ENCODE data around the gene TIAM1.
A peak's percentile ranks its signal among the peaks of the same experiment; 100 is the strongest.

The TIAM1 gene

DNA sequence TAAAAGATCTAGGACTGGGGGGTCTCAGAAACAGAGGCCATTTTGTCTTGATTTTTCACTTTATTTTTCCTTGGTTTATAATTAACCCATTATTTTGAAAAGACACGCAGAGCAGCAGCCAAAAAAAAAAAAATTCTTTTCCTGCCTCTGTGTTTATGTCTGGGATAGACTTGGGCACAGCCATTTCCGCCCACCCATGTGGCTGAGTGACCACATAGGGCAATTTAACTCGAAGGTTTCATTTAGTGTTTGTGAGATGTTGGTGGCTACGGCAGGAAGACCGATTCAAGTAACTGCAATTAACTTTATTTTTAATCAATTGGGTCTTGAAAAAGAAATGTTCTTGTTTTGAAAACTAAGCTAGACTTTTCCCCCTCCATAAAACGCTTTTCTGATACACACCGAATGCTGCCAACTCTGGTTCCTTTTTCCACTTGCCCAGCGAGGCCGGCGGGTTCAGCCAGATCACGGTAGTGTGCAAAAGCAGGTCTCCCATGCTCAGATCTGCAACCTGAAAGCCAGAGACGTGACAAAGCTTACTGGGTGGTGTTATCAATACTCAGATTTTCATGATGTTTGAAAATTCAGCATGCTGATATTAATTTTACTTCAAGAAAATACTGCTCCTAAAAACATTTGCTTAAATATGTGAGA is 208.4 kb downstream of the TIAM1 start:
- no peak for DNase-seq (ENCODE audit: low spot score)

- DNase-seq (ENCODE audit: low spot score): peak; percentile 11
These were observed 210.7 kb downstream of the TIAM1 start for GRCh38 chr21:31133243-31133830.

GRCh38 chr21:31132574-31133242 is 211.4 kb downstream of the TIAM1 start:
- DNase-seq (ENCODE audit: low spot score): peak; percentile 86

DNA sequence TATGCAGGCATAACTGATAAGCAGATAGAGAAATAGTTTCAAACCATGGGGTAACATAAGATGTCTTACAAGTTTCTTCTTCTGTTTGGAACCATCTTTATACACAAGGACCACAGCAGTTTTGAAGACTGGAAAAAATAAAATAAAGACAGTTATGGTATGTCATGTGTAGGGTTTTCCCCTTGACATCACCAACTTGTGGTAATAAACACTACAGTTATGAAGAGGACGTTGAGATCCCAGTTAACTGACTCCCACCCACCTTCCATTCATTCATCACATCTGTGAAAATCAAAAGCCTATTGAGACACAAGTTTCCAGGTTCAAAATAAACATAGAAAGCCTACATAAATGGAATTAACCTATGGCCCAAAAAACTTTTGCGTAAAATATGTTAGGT is 213.2 kb downstream of the TIAM1 start:
- DNase-seq (ENCODE audit: low spot score): no peak

DNA sequence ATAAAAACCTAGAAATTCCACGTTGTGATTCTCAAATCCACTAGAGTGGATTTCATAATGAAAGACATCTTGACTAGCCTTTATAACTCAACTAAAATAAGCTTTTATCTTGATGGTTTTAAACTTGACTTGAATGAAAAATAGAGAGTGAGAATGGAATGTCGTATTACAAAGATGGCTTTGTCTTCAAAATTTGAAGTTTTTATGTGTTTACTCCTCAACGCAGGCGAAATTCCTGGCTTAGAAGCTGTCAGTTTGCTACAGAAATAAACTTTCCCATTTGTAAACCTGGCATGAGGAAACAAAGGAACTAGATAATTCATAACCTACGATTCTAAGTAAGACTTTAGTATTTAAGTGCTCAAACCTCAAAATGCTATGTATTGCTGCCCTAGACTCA is 215.8 kb downstream of the TIAM1 start:
- DNase-seq (ENCODE audit: low spot score): no peak

DNA sequence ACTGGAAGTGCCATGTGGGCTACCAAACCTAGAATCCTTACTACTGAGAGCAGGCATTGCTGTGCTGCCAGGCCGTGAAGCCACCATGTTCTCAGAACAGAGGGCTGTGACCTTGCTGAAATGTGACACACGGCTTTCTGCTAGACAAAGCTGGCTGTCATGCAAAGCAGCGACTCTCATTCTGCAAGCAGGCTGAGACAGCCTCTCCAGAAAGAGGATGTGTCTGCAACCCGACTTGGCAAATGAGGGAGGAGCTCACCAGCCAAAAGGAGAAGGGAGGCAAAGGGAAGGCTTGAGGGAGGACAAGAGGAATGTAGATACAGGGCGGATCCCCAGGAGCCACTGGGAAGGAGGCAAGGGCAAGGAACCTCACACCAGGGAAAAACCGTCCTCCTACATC is 220.1 kb downstream of the TIAM1 start:
- DNase-seq (ENCODE audit: low spot score): no peak

- no peak for DNase-seq (ENCODE audit: low spot score)
These were observed 224.9 kb downstream of the TIAM1 start for GRCh38 chr21:31119199-31119598.

DNA sequence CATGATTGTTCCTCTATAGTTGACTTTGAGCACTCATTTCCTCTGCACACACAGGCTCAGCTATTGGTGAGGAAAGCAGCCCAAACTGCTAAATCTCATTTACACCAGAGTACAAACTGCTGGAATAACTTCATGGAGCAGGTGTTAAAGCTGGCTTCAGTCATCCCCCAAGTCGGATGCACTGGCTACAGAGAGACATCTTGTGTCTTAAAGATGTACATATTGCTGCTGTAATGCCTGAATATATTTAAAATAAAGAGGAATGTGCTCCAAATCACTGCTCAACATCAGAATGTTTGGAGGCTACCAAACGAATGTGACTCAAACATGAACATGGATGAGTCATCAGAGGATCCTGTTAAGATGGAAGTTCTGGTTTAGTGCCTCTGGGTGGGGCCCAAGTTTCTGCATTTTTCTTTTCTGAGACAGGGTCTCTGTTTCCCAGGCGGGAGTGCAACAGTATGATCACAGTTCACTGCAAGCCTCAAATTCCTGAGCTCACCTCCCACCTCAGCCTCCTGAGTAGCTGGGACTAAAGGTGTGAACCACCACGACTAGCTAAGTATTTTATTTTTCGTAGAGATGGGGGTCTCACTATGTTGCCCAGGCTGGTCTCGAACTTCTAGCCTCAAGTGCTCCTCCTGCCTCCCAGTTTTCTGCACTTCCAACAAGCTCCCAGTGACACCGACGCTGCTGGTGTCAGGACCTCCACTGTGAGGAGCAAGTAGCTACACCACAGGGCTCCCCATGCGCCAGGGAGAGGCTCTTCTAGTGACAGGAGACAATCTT is 226.7 kb downstream of the TIAM1 start:
- peak; percentile 16 for DNase-seq (ENCODE audit: low spot score)

DNA sequence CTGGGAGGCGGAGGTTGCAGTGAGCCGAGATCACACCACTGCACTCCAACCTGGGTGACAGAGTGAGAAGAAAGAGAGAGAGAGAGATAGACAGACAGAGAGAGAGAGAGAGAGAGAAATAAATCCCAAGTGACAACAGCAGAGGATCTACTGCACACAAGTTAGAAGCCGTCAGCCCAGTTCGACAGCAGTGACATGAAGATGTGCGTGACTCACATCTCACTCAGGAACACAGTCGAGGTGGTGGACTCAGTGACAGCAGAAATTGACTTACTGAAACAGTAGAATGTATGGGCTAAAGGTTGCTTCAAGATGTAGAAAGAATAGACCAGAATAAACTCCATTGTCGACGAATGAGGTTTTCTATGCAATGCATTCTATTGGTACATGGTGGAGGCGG is 228.8 kb downstream of the TIAM1 start:
- no peak for DNase-seq (ENCODE audit: low spot score)

DNA sequence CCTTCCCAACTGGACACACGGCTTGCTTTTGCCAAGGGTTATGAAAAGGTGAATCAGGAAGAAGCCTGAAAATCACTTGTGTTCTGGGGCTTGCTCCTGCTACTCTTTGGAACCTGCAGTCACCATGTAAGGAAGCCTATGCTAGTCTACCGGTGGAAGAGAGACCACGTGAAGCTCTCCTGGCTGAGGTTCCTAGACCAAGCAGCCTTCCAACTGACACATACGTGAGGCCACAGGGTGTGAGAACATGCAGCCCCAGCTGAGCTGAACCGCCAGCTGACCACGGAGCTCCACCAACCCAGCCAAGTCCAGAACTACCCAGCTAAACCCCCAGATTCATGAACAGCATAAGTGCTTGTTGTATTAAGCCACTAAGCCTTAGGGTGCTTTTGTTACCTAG is 233.0 kb downstream of the TIAM1 start:
- DNase-seq (ENCODE audit: low spot score): no peak

DNA sequence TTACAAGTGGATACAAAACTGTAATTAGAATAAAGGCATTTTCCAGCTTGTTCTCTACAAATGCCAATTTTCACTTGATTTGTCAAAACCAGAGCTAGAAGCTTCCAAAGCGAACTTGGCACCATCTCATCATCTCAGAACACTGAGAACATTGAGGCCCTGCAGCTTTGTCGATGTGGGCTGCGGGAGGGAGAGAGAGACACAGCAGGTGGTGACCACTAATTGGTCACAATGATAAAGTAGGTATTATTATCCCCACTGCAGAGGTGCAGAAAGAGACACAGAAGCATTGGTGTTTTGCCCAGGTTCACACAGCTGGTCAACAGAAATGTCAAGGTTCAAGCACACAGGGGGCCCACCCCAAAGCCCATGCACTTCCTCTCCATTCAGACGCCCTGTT is 233.6 kb downstream of the TIAM1 start:
- no peak for DNase-seq (ENCODE audit: low spot score)

GRCh38 chr21:31107871-31108270 is 236.2 kb downstream of the TIAM1 start:
- DNase-seq (ENCODE audit: low spot score): no peak

DNA sequence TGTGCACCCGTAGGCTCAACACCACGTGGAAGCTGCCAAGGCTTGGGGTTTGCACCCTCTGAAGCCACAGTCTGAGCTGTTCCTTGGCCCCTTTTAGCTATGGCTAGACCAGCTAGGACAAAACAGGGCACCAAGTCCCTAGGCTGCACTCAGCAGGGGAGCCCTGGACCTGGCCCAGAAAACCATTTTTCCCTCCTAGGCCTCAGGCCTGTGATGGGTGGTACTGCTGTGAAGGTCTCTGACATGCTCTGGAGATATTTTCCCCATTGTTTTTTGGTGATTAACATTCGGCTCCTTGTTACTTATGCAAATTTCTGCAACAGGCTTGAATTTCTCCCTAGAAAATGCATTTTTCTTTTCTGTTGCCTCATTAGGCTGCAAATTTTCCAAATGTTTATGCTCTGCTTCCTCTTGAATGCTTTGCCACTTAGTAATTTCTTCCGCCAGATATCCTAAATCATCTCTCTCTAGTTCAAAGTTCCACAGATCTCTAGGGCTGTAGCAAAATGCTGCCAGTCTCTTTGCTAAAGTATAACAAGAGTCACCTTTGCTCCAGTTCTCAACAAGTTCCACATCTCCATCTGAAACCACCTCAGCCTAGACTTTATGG is 236.8 kb downstream of the TIAM1 start:
- no peak for DNase-seq (ENCODE audit: low spot score)

- no peak for DNase-seq (ENCODE audit: low spot score)
These were observed 240.3 kb downstream of the TIAM1 start for GRCh38 chr21:31103571-31104265.

GRCh38 chr21:31103163-31103562 is 240.9 kb downstream of the TIAM1 start:
- DNase-seq (ENCODE audit: low spot score): no peak

- no peak for DNase-seq (ENCODE audit: low spot score)
These were observed 244.9 kb downstream of the TIAM1 start for GRCh38 chr21:31099122-31099521.

DNA sequence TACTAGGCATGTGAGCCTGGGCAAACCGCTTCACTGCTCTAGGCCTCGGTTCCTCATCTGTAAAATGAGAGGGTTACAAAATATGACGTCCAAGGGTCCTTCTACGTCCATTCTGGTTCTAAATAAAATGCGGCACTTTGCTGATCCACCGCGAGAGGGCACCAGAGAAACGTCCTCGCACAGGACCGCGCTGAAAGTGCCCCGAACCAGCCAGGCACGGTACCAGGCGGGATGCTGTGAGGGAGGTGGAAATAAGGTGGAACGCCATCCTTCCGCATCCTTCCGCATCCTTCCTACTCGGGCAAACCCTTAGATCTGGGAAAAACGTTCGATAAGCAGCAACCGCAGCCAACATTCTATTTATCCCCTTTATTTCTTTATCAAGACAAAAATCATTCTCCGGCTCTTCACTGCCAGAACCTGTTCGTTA is 245.5 kb downstream of the TIAM1 start:
- peak; percentile 68 for DNase-seq (ENCODE audit: low spot score)

GRCh38 chr21:31092832-31093625 is 251.0 kb downstream of the TIAM1 start:
- no peak for DNase-seq (ENCODE audit: low spot score)

GRCh38 chr21:31090376-31090775 is 253.7 kb downstream of the TIAM1 start:
- DNase-seq (ENCODE audit: low spot score): no peak

DNA sequence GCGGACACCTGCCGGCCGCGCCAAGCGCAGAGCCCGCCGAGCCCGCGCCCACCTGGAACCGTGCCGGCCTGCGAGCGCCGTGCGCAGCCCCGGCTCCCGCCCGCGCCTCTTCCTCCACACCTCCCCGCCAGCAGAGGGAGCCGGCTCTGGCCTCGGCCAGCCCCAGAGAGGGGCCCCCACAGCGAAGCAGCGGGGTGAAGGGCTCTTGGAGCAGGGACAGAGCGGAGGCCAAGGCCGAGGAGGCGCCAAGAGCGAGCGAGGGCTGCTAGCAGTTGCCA is 255.6 kb downstream of the TIAM1 start:
- no peak for DNase-seq (ENCODE audit: low spot score)

All from CD4-positive, alpha-beta T cell treated with Interleukin-6 at 100 ng/mL for 8 hours (primary cell).